HG03066 (cell line): ENCODE results near the gene SLC16A5.
"Not testable (repeated sequence)": the region's sequence is repeated elsewhere in the genome, so short reads cannot be mapped to it uniquely, and the experiment has no call there.

Experiments
- ATAC-seq: cut with Tn5 transposase; IDR thresholded peaks from one replicate; pipeline ENCODE4 v1.9.1; 2021; ENCODE audit warnings: low read depth; ENCODE audit not compliant: unreplicated experiment

SLC16A5 gene

DNA sequence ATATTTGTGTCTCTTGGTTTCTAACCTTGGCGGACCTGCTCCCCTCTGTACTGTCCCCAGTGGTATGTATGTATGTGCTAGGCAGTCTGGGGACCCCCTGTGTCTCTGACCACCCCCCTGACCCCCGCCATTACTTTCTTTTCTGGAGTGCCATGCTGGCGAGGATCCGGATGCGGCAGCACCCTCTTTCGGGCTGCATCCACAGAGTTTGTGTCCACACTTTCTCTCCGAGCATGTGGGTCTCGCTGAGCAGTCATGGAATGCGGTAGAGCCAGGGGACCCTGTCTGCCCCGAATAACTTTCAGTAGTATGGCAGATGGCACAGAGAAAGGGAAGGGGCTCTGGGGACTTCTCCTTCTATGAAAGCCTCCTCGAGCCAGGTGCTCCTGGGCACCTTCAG lies 23.7 kb upstream of the SLC16A5 start:
- no peak for ATAC-seq

DNA sequence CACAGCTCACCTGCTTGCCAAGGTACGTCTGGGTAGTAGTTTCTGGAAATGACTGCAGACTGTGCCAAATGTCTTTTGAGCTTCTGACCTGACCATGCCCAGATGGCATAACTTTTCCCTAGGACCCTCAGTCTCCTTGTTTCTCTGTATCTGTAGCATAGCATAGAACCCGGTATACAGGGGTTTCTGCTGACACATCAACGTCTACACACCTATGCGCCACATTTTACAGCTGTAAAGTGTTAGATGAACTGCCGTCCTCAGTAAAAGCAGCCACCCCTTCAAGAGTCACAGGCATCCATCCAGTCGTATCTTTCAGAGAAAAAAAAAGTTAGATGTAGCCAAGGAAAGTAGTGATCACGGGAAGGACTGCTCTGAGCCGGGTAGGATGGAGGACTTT lies 23.3 kb upstream of the SLC16A5 start:
- ATAC-seq: no peak

DNA sequence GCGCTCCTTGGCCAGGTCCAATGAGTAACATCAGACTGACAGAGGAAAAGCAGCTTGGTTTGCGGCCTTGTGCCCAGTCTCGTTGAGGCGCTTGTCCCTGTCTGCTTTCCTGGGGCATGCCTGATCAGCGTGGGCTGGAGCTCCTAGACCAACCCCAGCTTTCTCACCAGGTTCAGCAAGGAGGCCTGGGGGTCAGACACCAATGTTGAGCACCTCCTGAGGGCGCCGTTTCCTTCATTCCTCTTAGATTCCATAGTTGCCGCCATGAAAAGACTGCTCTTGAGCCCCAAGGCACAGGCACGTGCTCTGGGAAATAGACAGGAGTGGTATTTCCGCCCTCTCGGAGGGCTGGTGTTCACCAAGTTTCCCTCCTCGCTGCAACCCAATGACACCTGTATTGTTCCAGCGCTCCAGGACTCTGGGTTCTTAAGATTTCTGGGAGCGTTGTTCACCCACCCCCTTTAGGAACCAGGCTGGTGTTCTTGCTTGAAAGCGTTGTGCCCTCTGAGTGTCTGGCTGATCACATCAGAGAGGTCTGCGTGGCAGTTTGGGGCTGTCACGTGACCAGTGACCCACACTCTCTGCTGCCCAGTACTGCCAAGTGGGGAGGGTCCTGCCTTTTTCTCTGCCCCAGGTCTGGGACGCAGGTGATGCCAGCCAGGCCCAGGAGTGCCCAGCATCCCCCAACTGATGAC lies 22.7 kb upstream of the SLC16A5 start:
- no peak for ATAC-seq

DNA sequence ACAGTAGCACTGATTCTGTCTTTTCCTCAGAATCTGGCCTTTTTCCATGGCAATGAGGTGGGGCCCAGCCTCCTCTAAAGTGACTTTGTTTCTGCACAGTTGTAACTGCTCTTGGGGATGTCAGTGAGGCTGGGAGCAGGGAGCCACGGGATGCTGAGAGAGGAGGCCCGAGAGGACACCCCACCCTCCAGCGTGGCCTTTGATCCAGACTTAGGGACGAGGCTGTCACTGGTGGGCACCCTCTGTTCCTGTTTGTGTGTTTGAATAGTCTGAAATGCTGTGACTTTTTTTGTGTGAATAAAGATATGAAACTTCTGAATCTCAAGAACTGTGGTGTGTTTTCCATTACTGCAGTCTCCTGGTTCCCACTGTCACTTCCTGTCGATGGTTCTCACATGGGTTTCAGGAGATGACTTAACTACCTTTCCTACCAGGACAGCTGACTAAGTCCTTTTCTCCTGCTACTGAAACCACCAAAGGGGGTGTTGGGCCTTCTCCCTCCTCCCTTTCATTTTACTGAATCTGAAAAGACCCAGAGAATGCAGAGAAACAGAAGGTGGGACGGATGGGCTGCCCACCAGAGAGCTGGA lies 22.1 kb upstream of the SLC16A5 start:
- ATAC-seq: no peak

DNA sequence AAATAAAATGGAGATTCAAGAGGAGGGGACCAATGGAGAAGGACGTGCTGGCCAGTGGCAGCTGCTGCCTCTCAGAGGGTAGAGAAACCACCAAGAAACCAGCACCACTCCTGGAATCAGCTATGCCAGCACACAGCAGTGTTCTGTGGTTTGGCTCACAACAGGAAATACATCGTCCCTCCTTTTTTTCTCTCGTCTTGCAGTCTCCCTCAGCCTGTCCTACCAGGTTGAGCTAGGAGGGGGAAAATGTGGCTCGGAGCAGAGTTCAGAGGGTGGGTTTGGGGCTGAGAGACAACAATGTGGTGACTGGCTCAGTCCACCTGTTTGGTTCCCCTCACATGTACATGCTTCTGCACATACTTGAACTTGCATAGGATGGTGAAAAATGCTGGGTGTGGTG lies 19.9 kb upstream of the SLC16A5 start:
- ATAC-seq: no peak

DNA sequence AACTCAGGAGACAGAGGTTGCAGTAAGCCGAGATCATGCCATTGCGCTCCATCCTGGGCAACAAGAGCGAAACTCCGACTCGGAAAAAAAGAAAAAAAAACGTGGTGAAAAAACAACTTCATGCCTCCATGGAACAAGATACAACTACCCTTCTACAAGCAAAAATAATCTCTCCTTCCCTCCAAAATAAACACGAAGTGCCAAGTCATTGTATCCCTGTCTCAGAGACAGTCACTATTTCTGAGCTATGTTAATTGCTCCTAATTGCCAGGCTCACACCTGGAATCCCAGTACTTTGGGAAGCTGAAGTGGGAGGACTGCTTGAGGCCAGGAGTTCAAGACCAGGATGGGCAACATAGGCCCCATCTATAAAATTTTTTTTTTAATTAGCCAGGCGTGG lies 19.0 kb upstream of the SLC16A5 start:
- ATAC-seq: no peak

DNA sequence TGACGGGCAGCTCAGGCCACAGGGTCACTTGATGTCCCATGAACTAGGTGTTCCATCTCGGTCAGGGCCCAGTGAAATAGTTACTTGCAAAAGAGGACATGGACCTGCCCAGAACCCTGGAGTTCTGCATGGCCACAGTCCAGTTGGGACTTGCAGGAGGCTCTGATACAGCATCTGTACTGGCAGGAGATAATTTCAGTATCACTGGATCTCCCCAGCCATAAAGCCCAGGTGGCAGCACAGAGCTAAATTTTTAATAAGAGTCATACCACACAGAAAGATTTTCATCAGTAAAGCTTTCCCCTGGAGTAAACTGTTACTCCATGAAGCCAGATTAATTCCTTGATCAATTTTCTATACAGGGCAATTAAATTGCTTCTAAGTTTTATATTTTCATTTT lies 18.0 kb upstream of the SLC16A5 start:
- no peak for ATAC-seq

DNA sequence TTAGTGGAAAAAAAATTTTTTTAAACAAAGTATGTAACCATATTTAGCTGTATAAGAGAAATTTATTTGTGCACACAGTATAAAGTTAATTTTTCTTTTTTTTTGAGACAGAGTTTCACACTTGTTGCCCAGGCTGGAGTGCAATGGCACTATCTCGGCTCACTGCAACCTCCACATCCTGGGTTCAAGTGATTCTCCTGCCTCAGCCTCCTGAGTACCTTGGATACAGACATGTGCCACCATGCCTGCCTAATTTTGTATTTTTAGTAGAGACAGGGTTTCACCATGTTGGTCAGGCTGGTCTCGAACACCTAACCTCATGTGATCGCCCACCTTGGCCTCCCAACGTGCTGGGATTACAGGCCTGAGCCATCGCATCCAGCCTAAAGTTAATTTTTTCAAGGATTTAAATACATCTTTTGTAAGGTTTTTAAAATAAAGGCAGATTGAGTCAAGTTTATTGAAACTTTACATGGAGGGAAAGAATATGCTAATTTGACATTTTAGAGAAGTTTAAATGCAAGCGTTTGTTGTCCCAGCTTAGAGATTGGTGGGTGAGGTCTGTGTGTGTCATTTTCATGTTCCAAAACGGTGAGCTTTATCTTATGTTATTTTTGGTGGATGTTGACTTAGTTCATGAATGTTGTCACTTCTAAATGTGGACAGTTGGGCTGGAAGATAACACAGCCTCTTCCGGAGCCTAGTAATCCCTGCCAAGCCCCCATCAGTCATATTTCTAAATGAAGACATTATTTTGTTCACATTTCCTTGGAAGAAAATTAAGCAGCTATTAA lies 16.1 kb upstream of the SLC16A5 start:
- not testable (repeated sequence) for ATAC-seq

DNA sequence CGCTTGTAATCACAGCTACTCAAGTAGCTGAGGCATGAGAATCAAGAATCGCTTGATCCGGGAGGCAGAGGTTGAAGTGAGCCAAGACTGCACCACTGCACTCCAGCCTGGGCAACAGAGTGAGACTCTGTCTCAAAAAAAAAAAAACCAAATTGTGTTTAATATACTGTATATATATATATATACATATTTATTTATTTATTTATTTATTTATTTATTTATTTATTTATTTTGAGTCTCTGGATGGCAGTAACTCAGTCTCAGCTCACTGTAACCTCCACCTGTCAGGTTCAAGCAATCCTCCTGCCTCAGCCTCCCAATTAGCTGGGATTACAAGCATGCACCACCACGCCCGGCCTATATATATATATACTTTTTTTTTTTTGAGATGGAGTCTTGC lies 14.8 kb upstream of the SLC16A5 start:
- not testable (repeated sequence) for ATAC-seq

DNA sequence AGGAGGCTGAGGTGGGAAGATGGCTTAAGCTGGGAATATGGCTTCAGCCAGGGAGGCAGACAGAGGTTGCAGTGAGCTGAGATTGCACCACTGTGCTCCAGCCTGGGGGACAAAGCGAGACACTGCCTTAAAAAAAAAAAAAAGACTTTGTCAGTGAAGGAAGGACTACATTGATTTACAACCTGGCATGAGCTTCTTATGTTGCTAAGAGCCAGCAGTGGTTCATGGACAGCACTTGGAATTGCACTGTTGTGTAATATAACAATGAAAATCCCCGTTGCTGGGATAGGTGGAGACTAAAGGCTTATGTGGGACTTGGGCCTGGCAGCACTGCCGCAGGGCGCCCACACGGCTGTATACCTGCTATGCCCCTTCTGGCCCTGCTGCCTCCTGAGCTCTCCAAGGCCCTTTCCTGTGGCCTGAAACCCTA lies 14.1 kb upstream of the SLC16A5 start:
- no peak for ATAC-seq

DNA sequence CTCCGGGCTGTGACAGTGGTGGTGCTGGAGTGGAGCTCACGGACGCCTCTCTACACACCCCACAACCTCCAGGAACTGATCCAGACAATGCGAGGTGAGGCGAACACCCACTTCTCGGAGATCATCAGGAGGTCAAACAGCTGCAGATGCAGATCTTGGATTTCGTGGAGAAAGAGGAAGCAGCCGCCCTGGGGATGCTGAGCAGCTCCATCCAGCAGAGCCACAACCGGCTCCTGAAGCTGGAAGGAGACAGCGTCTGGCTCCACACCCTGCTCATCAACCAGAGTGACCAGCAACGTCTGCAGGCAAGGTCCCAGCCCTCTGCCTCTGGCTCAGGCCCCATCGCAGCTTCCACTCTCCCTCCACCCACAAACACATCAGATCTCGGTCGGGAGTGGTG lies 13.2 kb upstream of the SLC16A5 start:
- ATAC-seq: no peak

DNA sequence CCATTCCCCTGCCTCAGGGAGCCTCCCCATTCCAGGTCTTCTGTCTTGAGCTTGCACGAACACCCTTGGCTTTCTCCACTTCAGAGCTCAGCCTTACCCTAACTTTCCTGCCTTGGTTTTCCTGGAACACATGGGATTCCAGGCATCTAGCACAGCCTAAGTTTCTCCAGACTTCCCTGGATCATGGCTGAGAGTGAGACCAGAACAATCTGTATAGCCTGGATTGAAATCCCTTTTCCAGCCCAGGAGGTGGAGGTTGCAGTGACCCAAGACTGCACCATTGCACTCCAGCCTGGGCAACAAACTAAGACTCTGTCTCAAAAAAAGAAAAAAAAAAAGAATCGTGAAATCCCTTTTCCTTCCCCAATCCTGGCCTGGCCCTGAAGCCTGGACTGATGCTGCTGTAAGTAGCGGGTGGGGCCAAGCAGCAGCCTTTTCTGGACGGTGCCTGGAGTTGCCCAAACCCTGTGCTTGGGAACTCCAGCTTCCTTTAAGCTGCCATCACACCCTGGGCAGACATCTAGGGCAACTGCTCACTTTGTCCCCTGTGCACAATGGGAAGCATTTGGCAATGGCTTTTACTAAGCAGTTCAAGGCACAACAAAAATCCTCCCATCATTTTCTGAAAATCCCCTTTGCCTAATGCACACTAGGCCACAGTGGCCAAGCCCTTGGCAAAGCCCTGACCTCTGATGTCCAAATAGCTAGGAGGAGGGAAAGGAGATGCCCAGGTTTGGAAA lies 12.0 kb upstream of the SLC16A5 start:
- no peak for ATAC-seq

DNA sequence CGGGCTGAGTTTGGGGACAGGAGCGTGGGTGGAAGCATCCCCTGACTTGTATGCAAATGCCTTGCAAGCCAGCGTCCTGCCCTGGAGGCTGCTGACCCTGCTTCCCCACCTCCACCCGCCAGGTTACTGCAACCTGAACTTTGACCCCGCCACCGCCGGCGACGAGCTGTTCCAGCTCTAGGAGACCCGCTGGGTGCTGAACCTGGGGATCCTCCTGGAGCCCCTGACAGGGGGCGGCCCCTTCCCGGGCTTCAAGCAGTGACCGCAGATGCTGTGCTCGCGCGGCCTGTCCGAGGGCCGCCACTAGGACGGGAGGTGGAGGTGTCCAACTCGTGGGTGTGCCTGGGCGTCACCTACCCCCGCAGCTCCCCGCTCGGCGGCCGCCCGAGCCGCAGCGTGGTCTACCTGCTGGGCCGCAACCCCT lies 10.7 kb upstream of the SLC16A5 start:
- ATAC-seq: no peak

DNA sequence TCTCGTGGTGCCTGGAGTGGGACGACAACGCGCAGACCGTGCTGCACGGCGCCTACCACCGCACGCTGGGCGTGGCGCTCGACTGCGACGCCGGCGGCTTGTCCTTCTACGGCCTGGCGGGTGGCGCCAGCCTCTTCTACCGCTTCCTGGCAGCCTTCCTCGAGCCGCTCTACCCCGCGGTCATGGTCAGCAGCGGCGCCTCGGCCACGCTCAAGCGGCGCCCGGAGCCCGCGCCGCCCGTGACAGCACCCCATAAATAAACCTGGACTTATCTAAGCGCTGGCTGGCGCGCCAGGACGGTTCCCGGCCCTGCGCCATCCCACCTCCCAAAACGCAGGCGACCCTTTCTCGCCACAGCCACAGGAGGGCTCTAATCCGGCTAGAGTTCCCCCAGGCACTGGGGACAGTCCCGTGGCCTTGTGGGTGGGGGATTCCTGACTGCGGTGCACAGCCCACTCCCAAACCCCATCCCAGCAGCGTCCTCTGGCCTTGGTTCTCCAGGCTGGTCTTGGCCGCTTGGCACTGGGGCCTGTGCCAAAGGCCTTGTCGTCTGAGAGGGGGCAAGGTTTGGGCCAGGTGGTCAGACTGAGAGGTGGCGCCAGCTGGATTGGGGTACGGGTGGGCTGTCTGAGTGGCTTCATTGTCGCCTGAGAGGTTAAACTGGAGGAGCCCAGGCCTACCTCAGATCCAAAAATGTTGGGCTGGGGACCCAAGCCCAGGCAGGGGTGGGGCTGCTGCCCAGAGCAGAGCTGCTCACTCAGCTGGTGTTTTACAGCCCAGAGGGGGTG lies 10.1 kb upstream of the SLC16A5 start:
- ATAC-seq: no peak

DNA sequence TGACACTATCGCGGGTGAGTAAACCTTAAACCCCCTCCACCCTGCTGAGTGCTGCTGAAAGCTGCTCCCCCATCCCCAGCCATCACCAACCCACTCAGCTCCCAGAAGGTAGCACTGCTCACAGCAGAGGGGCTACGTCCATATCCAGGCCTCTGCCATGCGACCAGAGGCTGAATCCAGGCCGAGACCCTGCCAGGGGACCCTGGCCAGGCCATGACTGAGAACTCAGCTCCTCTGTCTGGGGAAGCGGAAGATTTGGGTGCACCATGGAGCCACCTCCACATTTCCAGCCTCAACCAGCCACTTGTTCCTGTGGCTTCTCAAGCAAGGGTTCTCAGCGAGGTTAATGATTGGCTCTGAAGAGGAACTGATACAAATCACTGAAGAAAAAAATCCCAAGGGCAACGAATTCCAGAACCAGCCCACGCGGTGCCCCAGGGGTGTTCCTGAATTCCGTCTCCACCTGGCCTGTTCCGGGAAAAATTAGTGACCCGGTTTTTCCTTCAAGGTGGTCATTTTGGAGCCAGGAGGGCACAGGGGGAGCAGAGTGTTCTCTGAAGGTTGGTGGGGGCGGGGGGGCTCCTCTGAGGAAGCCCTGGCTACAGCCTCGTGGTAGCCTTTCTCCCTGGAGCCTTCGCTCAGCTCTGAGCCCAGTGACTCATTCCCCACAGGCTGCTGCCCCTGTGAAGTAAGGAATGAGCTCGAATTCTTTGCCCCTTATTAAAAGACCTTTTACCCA lies 9.3 kb upstream of the SLC16A5 start:
- no peak for ATAC-seq

DNA sequence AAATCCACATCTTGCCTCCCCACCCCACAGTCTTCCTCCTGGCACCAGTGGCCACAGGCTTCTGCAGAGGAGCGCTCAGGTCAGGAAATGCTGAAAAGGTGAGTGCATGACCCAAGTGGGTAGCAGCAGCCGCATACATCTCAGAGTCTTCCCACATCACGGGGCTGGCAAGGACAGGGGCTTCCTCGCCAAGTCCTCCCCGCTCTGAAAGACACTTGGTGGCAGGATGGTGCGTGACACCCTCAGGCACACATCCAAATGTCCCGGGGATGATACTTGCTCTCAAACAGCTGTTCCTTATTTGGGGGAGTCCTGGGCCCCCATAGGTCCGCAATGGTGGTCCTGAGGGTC lies 8.8 kb upstream of the SLC16A5 start:
- no peak for ATAC-seq

DNA sequence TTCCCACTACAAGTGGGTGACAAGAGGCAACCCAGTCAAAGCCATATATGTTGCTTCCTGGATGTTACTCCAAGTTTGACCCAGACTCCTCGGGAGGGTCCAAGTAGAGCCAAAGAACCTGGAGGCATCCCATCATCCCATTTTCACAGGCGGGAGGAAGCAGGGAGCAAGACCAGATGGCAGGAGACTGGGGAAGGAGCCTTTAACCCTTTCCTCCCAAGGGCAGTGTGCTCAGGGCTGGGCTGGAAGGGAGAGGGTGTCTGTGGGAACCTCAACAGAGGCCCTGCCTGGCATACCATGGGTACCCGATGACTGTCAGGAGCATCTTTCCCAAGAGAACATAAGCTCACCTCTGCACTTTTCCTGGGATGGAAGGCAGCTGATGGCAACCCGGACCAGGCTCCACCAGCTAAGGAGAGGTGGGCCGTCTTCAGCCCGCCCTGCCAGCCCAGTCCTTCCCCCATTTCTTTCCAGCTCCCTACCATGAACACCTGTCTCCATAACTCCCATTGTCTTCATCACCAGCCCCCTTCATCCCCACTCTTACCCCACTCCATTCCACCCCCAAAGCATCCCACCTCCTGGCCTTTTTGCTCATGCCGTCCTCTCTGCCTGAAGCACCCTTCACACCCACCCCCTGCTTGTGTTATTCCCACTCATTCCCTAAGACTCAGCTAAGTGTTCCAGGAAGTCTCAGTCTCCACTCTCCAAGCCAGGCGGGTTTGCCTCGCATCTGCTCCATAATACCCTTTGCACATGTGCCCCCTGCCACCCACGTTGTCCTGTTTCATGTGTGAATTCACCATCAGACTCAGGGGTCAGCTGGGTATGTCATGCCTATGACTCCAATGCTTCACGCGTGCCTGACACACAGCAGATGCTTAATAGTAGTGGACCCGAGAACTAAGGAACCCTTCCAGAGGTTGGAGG lies 5.9 kb upstream of the SLC16A5 start:
- ATAC-seq: no peak

DNA sequence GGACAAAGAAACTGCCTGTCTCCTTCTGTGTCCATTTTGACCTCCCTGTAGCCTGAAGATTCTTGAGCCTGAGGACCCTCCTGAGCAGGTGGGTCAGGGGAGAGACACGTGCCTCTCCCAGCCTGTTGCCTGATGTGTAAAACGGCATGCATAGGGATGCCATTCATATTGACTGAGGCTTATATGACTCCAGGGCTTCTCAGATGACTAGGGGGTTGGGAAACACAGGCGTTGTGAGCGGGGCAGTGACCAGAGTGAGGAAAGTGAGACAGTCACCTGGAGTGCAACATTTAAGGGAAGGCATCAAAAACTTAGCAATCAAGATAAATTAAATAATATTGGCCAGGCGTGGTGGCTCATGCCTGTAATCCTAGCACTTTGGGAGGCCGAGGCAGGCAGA lies 5.1 kb upstream of the SLC16A5 start:
- no peak for ATAC-seq
